ENCODE data around the gene HRH3. TPM values are rescaled to one million over a fixed set of nuclear protein-coding genes. Genes with fewer than 3 reads are reported as not detected.

Gene HRH3
- total RNA-seq, 1 donor from 2014 or later, result not detected

GRCh38 chr20:62223571-62223970 lies 3.5 kb upstream of the HRH3 start:
- no peak for DNase-seq (ENCODE audit: low read depth)
- no peak for TF ChIP-seq CTCF (conservative IDR thresholded peaks at IDR 0.05; ENCODE audit: low read depth, low read length)
- no peak overlapping the region for H3K4me3 ChIP-seq (ENCODE audit: low read depth, low read length)

GRCh38 chr20:62222972-62223371 lies 2.9 kb upstream of the HRH3 start:
- TF ChIP-seq CTCF (conservative IDR thresholded peaks at IDR 0.05; ENCODE audit: low read depth, low read length), result no peak
- DNase-seq (ENCODE audit: low read depth), result no peak
- H3K4me3 ChIP-seq (ENCODE audit: low read depth, low read length), result no peak overlapping the region

- DNase-seq (ENCODE audit: low read depth), result no peak
- no peak overlapping the region for H3K4me3 ChIP-seq (ENCODE audit: low read depth, low read length)
- no peak for TF ChIP-seq CTCF (conservative IDR thresholded peaks at IDR 0.05; ENCODE audit: low read depth, low read length)
Measured at GRCh38 chr20:62222266-62222850, 2.3 kb upstream of the HRH3 start.

- no peak for TF ChIP-seq CTCF (conservative IDR thresholded peaks at IDR 0.05; ENCODE audit: low read depth, low read length)
- no peak overlapping the region for H3K4me3 ChIP-seq (ENCODE audit: low read depth, low read length)
Measured at GRCh38 chr20:62220666-62221568, 839 bp upstream of the HRH3 start.

GRCh38 chr20:62219101-62219991 lies 732 bp downstream of the HRH3 start:
- H3K4me3 ChIP-seq (ENCODE audit: low read depth, low read length), result no peak overlapping the region
- TF ChIP-seq CTCF (conservative IDR thresholded peaks at IDR 0.05; ENCODE audit: low read depth, low read length), result no peak
- DNase-seq (ENCODE audit: low read depth), result no peak

More at GRCh38 chr20:62220666-62221568, 839 bp upstream of the HRH3 start:
- no peak for DNase-seq (ENCODE audit: low read depth)

- DNase-seq (ENCODE audit: low read depth), result no peak
- no peak overlapping the region for H3K4me3 ChIP-seq (ENCODE audit: low read depth, low read length)
- no peak for TF ChIP-seq CTCF (conservative IDR thresholded peaks at IDR 0.05; ENCODE audit: low read depth, low read length)
Measured at GRCh38 chr20:62217913-62218773, 1.9 kb downstream of the HRH3 start.

All from epithelial cell of proximal tubule (primary cell).